ENCODE data around the gene RECQL5. TPM values are rescaled to one million over a fixed set of nuclear protein-coding genes. Genes with fewer than 3 reads are reported as not detected.
"Not testable (repeated sequence)": the region's sequence is repeated elsewhere in the genome, so short reads cannot be mapped to it uniquely, and the experiment has no call there.

RECQL5 gene
- total RNA-seq, 4 donors from 2014 or later = 6.3 to 14.7 (median 11.9) TPM

DNA sequence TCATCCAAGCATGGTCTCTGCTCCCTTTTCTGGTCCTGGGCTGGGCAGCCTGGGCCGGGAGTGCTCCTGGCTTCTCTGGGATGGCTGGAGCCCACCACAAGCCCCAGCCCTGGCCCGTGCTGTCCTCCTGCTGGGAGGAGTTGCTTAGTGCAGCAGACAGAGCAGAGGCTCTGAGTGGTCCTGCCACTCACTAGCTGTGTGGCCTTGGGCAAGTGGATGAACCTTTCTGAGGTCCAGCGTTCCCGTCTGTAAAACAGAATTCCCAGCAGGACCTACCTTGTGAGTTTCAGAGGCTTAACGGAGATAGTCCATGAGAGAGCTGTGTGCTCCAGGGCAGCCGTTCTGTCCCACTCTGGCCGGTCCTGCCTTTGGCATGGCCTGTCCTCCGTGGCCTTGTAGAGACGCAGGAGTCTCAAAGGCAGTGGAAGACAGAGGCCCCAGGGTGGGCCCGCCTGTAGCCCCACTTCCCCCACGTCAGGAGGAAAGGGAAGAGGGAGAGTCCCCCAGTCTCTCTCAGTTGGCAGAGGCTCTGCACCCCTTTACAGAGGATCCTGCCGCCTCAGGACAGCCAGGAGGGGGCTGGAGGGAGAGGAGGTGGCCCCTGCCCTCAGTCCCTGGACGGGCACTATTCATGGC, 71.6 kb downstream of the RECQL5 start:
- no peaks in the 10 kb centered on the region for H3K27me3 ChIP-seq
- H3K9me3 ChIP-seq = no peaks in the 10 kb centered on the region
- H3K4me1 ChIP-seq = peaks cover 0 to 6% (median 2%) of the 10 kb centered on the region in 4 donors
- H3K4me3 ChIP-seq = no peak overlapping the region
- peaks cover 0 to 11% (median 4%) of the 10 kb centered on the region in 4 donors for H3K36me3 ChIP-seq
- intact Hi-C loops (cut with DNase I) = no loop called here
- WGBS = 51% methylated on average over 3 of the region's 13 CpGs
- no peak overlapping the region for H3K27ac ChIP-seq (replicated peaks in 1 of 4)
- no peak for TF ChIP-seq POLR2AphosphoS5 (IDR thresholded peaks at IDR 0.05)
- TF ChIP-seq EP300 (IDR thresholded peaks at IDR 0.05) = no peak
- no peak for TF ChIP-seq POLR2A (IDR thresholded peaks at IDR 0.05; ENCODE audit: low read depth)
- TF ChIP-seq, protein P1, sequence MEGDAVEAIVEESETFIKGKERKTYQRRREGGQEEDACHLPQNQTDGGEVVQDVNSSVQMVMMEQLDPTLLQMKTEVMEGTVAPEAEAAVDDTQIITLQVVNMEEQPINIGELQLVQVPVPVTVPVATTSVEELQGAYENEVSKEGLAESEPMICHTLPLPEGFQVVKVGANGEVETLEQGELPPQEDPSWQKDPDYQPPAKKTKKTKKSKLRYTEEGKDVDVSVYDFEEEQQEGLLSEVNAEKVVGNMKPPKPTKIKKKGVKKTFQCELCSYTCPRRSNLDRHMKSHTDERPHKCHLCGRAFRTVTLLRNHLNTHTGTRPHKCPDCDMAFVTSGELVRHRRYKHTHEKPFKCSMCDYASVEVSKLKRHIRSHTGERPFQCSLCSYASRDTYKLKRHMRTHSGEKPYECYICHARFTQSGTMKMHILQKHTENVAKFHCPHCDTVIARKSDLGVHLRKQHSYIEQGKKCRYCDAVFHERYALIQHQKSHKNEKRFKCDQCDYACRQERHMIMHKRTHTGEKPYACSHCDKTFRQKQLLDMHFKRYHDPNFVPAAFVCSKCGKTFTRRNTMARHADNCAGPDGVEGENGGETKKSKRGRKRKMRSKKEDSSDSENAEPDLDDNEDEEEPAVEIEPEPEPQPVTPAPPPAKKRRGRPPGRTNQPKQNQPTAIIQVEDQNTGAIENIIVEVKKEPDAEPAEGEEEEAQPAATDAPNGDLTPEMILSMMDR (IDR thresholded peaks at IDR 0.05) = no peak
- DNase-seq (ENCODE audit: extremely low spot score) = no peak

DNA sequence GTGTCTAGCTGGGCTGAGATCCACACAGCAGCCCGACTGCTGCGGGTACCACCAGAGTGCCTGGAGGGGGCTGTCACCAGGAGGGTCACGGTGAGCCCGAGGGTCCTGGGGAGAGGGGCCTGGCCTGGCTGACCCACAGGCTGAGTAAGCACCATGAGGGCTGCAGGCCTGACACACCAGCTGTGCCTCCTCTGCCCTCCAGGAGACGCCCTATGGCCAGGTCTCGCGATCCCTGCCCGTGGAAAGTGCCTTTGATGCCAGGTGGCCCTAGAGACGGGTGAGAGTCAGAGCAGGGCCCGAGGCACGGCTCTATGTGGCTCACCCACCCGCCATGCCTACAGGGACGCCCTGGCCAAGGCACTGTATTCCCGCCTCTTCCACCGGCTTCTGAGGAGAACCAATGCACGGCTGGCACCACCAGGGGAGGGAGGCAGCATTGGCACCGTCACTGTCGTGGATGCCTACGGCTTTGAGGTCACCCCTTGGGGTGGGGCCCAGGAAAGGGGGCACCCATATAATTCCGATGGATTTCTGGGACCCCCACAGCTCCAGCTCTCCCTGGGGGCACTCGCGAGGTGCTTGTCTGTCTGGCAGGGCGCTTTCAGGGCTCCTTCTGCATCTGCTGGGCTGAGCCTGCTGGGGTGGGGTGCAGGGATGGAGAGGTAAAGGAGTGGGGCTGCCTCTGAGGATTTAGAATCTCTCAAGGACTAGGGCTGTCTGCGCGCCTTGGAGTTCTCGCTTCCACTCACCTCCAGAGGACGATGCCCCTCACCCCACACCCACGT, 72.3 kb downstream of the RECQL5 start:
- 78% methylated on average over 14 of the region's 28 CpGs for WGBS
- H3K9me3 ChIP-seq = no peaks in the 10 kb centered on the region
- H3K4me3 ChIP-seq = no peak overlapping the region
- no peak for DNase-seq (ENCODE audit: extremely low spot score)
- no peaks in the 10 kb centered on the region for H3K27me3 ChIP-seq
- intact Hi-C loops (cut with DNase I) = loop anchor here (5.0 kb wide), 1 partner anchor 77 kb away; the partner anchor contains the start of genes CASKIN2 and TSEN54
- H3K4me1 ChIP-seq = peaks cover 4 to 13% (median 9%) of the 10 kb centered on the region in 4 donors
- no peak overlapping the region for H3K27ac ChIP-seq (replicated peaks in 1 of 4)
- TF ChIP-seq EP300 (IDR thresholded peaks at IDR 0.05) = no peak
- TF ChIP-seq POLR2AphosphoS5 (IDR thresholded peaks at IDR 0.05) = no peak
- no peak for TF ChIP-seq POLR2A (IDR thresholded peaks at IDR 0.05; ENCODE audit: low read depth)
- TF ChIP-seq, protein P1 (IDR thresholded peaks at IDR 0.05) = no peak
- peaks cover 0 to 11% (median 4%) of the 10 kb centered on the region in 4 donors for H3K36me3 ChIP-seq

DNA sequence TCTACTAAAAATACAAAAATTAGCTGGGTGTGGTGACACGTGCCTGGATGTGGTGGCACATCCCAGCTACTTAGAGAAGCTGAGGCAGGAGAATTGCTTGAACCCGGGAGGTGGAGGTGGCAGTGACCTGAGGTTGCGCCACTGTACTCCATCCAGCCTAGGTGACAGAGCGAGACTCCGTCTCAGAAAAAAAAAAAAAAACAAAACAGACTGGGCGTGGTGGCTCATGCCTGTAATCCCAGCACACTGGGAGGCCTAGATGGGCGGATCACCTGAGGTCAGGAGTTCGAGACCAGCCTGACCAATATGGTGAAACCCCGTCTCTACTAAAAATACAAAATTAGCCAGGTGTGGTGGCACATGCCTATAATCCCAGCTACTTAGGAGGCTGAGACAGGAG, 73.5 kb downstream of the RECQL5 start:
- intact Hi-C loops (cut with DNase I) = loop anchor here (5.0 kb wide), 1 partner anchor 76 kb away; the partner anchor contains the start of genes CASKIN2 and TSEN54
- Histone ChIP-seq H3K4me1 (peaks cover 7 to 22% (median 20%) of the 10 kb centered on the region in 4 donors), H3K36me3 (peaks cover 0 to 11% (median 4%) of the 10 kb centered on the region in 4 donors)
- WGBS = 95% methylated on average over 9 of the region's 9 CpGs
- not testable (repeated sequence) for H3K4me3 ChIP-seq; H3K27ac ChIP-seq (replicated peaks in 1 of 4); DNase-seq (ENCODE audit: extremely low spot score); H3K27me3 ChIP-seq; H3K9me3 ChIP-seq

DNA sequence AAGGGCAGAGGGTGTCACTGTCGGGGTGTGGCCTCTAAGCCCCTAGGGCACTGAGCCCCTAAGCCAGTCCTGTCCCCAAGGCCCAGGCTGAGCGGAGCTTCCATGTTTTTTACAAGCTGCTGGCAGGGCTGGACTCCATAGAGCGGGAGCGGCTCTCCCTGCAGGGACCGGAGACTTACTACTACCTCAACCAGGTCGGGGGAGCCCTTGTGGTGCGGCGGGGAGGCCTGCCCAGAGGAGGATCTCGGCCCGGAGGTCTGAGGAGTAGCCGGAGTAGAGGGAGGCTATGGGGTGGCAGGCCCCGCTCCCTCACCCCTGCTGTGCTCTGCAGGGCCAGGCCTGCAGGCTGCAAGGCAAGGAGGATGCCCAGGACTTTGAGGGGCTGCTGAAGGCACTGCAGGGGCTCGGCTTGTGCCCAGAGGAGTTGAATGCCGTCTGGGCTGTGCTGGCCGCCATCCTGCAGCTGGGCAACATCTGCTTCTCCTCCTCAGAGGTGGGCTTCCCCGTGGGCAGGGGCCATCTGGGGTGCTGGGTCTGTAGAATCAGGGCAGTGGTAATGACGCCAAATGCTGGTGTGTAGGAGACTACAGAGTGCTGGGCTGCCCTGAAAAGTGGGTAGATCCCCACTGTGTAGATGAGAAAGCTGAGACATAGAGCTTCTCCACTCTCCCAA, 74.5 kb downstream of the RECQL5 start:
- H3K36me3 ChIP-seq = peaks cover 0 to 11% (median 4%) of the 10 kb centered on the region in 4 donors
- peaks cover 9 to 32% (median 29%) of the 10 kb centered on the region in 4 donors for H3K4me1 ChIP-seq
- no peak overlapping the region for H3K27ac ChIP-seq (replicated peaks in 1 of 4)
- H3K27me3 ChIP-seq = peaks cover 0 to 10% (median 5%) of the 10 kb centered on the region in 4 donors
- DNase-seq (ENCODE audit: extremely low spot score) = no peak
- no peak for TF ChIP-seq POLR2A (IDR thresholded peaks at IDR 0.05; ENCODE audit: low read depth)
- no peak for TF ChIP-seq POLR2AphosphoS5 (IDR thresholded peaks at IDR 0.05)
- TF ChIP-seq, protein P1 (IDR thresholded peaks at IDR 0.05) = no peak
- TF ChIP-seq EP300 (IDR thresholded peaks at IDR 0.05) = no peak
- 79% methylated on average over 6 of the region's 17 CpGs for WGBS
- H3K4me3 ChIP-seq = no peak overlapping the region
- no peaks in the 10 kb centered on the region for H3K9me3 ChIP-seq
- intact Hi-C loops (cut with DNase I) = loop anchor here (5.0 kb wide), 1 partner anchor 75 kb away; the partner anchor contains the start of genes CASKIN2 and TSEN54

Measured in esophagus muscularis mucosa (tissue), 4 donors.